ENCODE measurements around the gene IGF2BP3. TPM values are rescaled to one million over a fixed set of nuclear protein-coding genes. Genes with fewer than 3 reads are reported as not detected.
"Not testable (repeated sequence)": the region's sequence is repeated elsewhere in the genome, so short reads cannot be mapped to it uniquely, and the experiment has no call there.

IGF2BP3 gene
- total RNA-seq, 5 donors from 2014 or later (not counting 1 experiment from before 2014, with no cell fraction given), result 0.46 to 1.9 (median 0.55) TPM; not detected in 1

DNA sequence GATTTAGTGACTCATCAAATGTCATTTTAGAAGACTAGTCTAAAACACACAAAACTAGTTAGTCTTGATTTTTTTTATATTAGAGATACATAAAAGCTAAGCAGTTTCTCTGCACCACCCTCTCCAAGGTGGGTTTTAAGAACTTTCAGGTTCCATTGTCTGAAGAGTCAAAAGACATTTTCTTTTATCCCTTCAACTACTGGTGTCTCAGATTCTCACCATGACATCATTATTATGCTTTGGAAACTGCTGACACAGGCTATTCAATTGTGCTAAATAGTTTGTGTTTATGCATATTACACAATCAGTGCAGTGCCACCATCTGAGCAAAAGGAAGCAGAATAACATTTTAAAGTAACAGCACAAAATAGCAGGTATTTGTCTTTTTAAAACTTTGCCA, 52.2 kb downstream of the IGF2BP3 start:
- no peak for ATAC-seq (replicated peaks in 1 of 4)
- peaks cover 1 to 8% (median 2%) of the 10 kb centered on the region in 3 donors for H3K4me1 Mint-ChIP-seq
- Histone ChIP-seq H3K36me3 (ENCODE audit: control insufficient read depth in 2 of 2, extremely low read depth in 1 of 2, insufficient read depth in 1 of 2, low read length in 1 of 2) (peaks cover 0 to 8% of the 10 kb centered on the region in 2 donors), H3K4me1 (ENCODE audit: control insufficient read depth in 1 of 2, extremely low read depth in 1 of 2, insufficient read depth in 2 of 2, low read length in 2 of 2) (peaks cover 0 to 10% of the 10 kb centered on the region in 2 experiments), H3K4me3 (ENCODE audit: control insufficient read depth in 1 of 2, extremely low read depth in 1 of 2, low read length in 1 of 2) (no peak overlapping the region), H3K9me3 (no peaks in the 10 kb centered on the region), H3K27ac (ENCODE audit: low read length) (no peak overlapping the region), H3K27me3 (replicated peaks in 1 of 2; ENCODE audit: control insufficient read depth in 2 of 2, extremely low read depth in 1 of 2, insufficient read depth in 2 of 2, low read length in 1 of 2) (peaks cover 0 to 5% of the 10 kb centered on the region in 2 experiments)
- H3K4me3 Mint-ChIP-seq, result no peak overlapping the region
- ChIA-PET CTCF (no interaction called here), POLR2A (no interaction called here)
- peaks cover 3 to 9% of the 10 kb centered on the region in 2 donors for H3K27me3 Mint-ChIP-seq
- no peaks in the 10 kb centered on the region for H3K9me3 Mint-ChIP-seq
- no peak for DNase-seq
- no peak overlapping the region for H3K27ac Mint-ChIP-seq
- H3K36me3 Mint-ChIP-seq, result no peaks in the 10 kb centered on the region

DNA sequence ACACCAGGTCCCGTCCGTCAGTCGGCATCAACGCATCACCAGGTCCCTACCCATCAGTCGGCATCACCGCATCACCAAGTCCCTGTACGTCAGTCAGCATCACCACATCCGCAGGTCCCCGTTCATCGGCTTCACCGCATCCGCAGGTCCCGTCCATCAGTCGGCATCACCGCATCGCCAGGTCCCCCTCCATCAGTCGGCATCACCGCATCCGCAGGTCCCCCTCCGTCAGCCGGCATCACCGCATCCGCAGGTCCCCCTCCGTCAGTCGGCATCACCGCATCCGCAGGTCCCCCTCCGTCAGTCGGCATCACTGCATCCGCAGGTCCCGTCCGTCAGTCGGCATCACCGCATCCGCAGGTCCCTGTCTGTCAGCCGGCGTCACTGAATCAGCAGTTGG, 55.1 kb downstream of the IGF2BP3 start:
- Mint-ChIP-seq H3K9me3 (no peaks in the 10 kb centered on the region), H3K4me3 (no peak overlapping the region), H3K36me3 (no peaks in the 10 kb centered on the region), H3K27ac (no peak overlapping the region), H3K4me1 (peaks cover 0 to 3% (median 0%) of the 10 kb centered on the region in 3 donors), H3K27me3 (peaks cover 3 to 7% of the 10 kb centered on the region in 2 donors)
- H3K36me3 ChIP-seq (ENCODE audit: control insufficient read depth in 2 of 2, extremely low read depth in 1 of 2, insufficient read depth in 1 of 2, low read length in 1 of 2), result peaks cover 0 to 8% of the 10 kb centered on the region in 2 donors
- H3K27me3 ChIP-seq (replicated peaks in 1 of 2; ENCODE audit: control insufficient read depth in 2 of 2, extremely low read depth in 1 of 2, insufficient read depth in 2 of 2, low read length in 1 of 2), result peaks cover 0 to 3% of the 10 kb centered on the region in 2 experiments
- 96% methylated on average over 37 of the region's 37 CpGs for WGBS (ENCODE audit: insufficient coverage)
- H3K4me3 ChIP-seq (ENCODE audit: control insufficient read depth in 1 of 2, extremely low read depth in 1 of 2, low read length in 1 of 2), result no peak overlapping the region
- CTCF ChIA-PET, result no interaction called here
- H3K4me1 ChIP-seq (ENCODE audit: control insufficient read depth in 1 of 2, extremely low read depth in 1 of 2, insufficient read depth in 2 of 2, low read length in 2 of 2), result peaks cover 0 to 2% of the 10 kb centered on the region in 2 experiments
- H3K27ac ChIP-seq (ENCODE audit: low read length), result no peak overlapping the region
- H3K9me3 ChIP-seq, result no peaks in the 10 kb centered on the region
- POLR2A ChIA-PET, result no interaction called here
- peak in 1 of 35 experiments; percentile 4 for DNase-seq
- no peak for ATAC-seq (replicated peaks in 1 of 4)

DNA sequence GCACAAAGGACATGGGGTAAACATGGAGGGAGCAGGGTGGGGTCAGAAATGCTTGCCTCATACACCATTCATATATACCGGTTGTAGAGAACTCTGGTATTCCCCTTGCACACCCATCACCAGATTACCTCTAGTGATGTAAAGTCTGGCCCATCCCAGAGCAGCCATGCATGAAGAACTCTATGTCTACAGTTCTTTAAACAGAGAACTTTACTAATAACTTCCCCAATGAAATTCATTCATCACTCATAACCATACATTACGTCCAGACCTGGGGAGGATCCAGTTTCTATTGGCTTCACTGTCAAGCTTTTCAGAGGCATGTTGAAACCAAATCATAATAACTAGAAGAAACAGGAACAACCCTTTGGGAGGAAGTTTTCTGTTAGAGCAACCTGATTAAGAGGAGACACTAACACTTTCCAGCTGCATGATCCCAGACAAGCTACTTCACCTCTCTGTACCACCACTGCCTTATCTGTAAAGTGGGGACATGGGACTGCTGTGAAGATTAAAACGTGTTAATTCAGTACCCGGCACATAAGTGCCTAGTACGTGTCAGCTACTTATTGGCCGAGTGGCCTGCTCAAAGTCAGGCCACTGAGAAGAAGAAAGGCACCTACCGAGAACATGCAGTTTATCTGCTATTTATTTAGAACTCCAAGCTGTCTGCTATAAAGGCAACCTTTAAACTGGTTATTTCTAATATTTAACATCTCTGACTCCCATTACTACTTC, 59.7 kb downstream of the IGF2BP3 start:
- H3K9me3 Mint-ChIP-seq, result no peaks in the 10 kb centered on the region
- ChIA-PET POLR2A (no interaction called here), CTCF (no interaction called here)
- DNase-seq (peak in 1 of 35 experiments; percentile 8), ATAC-seq (replicated peaks in 1 of 4) (no peak)
- Histone ChIP-seq H3K4me3 (ENCODE audit: control insufficient read depth in 1 of 2, extremely low read depth in 1 of 2, low read length in 1 of 2) (no peak overlapping the region), H3K9me3 (no peaks in the 10 kb centered on the region), H3K4me1 (ENCODE audit: control insufficient read depth in 1 of 2, extremely low read depth in 1 of 2, insufficient read depth in 2 of 2, low read length in 2 of 2) (no peaks in the 10 kb centered on the region), H3K27me3 (replicated peaks in 1 of 2; ENCODE audit: control insufficient read depth in 2 of 2, extremely low read depth in 1 of 2, insufficient read depth in 2 of 2, low read length in 1 of 2) (peaks cover 0 to 3% of the 10 kb centered on the region in 2 experiments), H3K27ac (ENCODE audit: low read length) (no peak overlapping the region), H3K36me3 (ENCODE audit: control insufficient read depth in 2 of 2, extremely low read depth in 1 of 2, insufficient read depth in 1 of 2, low read length in 1 of 2) (peaks cover 0 to 8% of the 10 kb centered on the region in 2 donors)
- H3K36me3 Mint-ChIP-seq, result no peaks in the 10 kb centered on the region
- 64% methylated on average over 5 of the region's 7 CpGs for WGBS (ENCODE audit: insufficient coverage)
- H3K27me3 Mint-ChIP-seq, result peaks cover 3 to 10% of the 10 kb centered on the region in 2 donors
- H3K27ac Mint-ChIP-seq, result no peak overlapping the region
- no peaks in the 10 kb centered on the region for H3K4me1 Mint-ChIP-seq
- no peak overlapping the region for H3K4me3 Mint-ChIP-seq

DNA sequence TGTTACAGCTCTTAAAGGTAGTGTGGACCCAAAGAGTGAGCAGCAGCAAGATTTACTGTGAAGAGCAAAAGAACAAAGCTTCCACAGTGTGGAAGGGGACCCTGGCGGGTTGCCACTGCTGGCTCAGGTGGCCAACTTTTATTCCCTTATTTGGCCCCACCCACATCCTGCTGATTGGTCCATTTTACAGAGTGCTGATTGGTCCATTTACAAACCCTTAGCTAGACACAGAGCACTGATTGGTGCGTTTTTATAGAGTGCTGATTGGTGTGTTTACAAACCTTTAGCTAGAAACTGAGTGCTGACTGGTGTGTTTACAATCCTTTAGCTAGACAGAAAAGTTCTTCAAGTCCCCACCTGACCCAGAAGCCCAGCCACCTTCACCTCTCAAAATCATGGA, 63.7 kb downstream of the IGF2BP3 start:
- no CpG with 5 or more reads among the region's 2 CpGs for WGBS (ENCODE audit: insufficient coverage)
- H3K27ac ChIP-seq (ENCODE audit: low read length); POLR2A ChIA-PET; H3K4me1 ChIP-seq (ENCODE audit: control insufficient read depth in 1 of 2, extremely low read depth in 1 of 2, insufficient read depth in 2 of 2, low read length in 2 of 2); H3K36me3 Mint-ChIP-seq; H3K4me1 Mint-ChIP-seq; H3K9me3 Mint-ChIP-seq; H3K4me3 Mint-ChIP-seq; H3K27ac Mint-ChIP-seq; H3K27me3 ChIP-seq (replicated peaks in 1 of 2; ENCODE audit: control insufficient read depth in 2 of 2, extremely low read depth in 1 of 2, insufficient read depth in 2 of 2, low read length in 1 of 2); H3K36me3 ChIP-seq (ENCODE audit: control insufficient read depth in 2 of 2, extremely low read depth in 1 of 2, insufficient read depth in 1 of 2, low read length in 1 of 2); H3K4me3 ChIP-seq (ENCODE audit: control insufficient read depth in 1 of 2, extremely low read depth in 1 of 2, low read length in 1 of 2); H3K27me3 Mint-ChIP-seq; ATAC-seq (replicated peaks in 1 of 4); DNase-seq; H3K9me3 ChIP-seq: not testable (repeated sequence)
- CTCF ChIA-PET, result interaction anchor here (0.6 to 0.7 kb wide), 3 partner anchors 11 to 1485 kb away, joined by 3 to 6 read pairs (median 3); no protein-coding TSS in a partner anchor

DNA sequence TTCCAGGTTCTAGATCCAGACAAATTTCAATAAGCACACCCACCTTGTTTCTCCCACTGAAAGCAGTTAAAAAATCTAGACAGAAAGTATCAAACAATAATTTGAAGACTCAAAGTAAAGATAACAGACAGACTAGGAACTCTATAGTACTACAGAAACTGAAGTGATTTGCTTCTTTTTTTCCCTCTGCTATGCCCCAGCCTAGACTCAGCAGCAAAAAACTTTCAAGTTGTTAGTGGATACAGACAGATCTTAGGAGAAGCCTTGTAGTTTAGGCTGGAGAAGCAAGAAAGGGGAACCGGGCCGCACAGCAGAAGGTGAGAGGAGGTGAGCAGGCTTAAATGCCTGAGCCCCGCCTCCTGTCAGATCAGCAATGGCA, 65.1 kb downstream of the IGF2BP3 start:
- ChIA-PET POLR2A (no interaction called here), CTCF (no interaction called here)
- peaks cover 0 to 2% of the 10 kb centered on the region in 2 experiments for H3K4me1 ChIP-seq (ENCODE audit: control insufficient read depth in 1 of 2, extremely low read depth in 1 of 2, insufficient read depth in 2 of 2, low read length in 2 of 2)
- H3K27me3 Mint-ChIP-seq, result peaks cover 4 to 6% of the 10 kb centered on the region in 2 donors
- no peak for ATAC-seq (replicated peaks in 1 of 4)
- DNase-seq, result no peak
- no peaks in the 10 kb centered on the region for H3K9me3 ChIP-seq
- H3K36me3 ChIP-seq (ENCODE audit: control insufficient read depth in 2 of 2, extremely low read depth in 1 of 2, insufficient read depth in 1 of 2, low read length in 1 of 2), result peaks cover 0 to 5% of the 10 kb centered on the region in 2 donors
- H3K4me3 Mint-ChIP-seq, result no peak overlapping the region
- no peak overlapping the region for H3K27ac ChIP-seq (ENCODE audit: low read length)
- 100% methylated on average over 2 of the region's 3 CpGs for WGBS (ENCODE audit: insufficient coverage)
- no peaks in the 10 kb centered on the region for H3K9me3 Mint-ChIP-seq
- no peak overlapping the region for H3K4me3 ChIP-seq (ENCODE audit: control insufficient read depth in 1 of 2, extremely low read depth in 1 of 2, low read length in 1 of 2)
- H3K27me3 ChIP-seq (replicated peaks in 1 of 2; ENCODE audit: control insufficient read depth in 2 of 2, extremely low read depth in 1 of 2, insufficient read depth in 2 of 2, low read length in 1 of 2), result peaks cover 0 to 12% of the 10 kb centered on the region in 2 experiments
- H3K4me1 Mint-ChIP-seq, result no peaks in the 10 kb centered on the region
- no peaks in the 10 kb centered on the region for H3K36me3 Mint-ChIP-seq
- no peak overlapping the region for H3K27ac Mint-ChIP-seq

DNA sequence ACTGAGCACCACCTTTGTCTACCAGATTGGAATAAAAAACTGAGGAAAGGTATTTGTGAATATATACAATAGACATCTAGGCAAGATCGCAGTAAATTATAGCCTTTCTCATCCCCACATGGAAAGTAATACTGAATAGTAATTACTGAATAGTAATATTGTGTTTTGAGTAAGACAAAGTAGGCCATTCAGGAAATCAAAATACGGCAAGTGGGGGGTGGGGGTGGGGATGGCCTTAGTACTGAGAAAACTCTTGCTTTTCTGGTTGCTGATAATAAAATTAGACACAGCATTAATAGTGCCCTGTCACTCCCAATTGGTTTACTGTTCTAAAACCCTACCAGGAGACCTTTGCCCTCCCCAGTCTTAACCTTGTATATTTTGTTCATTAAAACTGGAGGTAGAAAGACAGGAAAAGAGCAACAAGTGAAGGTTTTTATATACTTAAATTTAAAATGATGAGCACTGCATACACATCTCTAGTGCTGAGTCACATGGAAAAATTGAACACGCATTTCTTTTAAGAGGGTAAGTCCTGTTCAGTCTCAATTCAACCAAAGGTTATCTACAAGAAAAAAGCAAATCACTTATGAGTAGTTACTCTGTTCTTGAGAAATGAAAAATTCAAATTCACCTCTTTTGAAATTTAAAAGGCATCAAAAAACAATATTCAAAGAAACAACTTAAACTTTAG, 65.6 kb downstream of the IGF2BP3 start:
- H3K27me3 Mint-ChIP-seq, result peaks cover 4 to 6% of the 10 kb centered on the region in 2 donors
- POLR2A ChIA-PET, result no interaction called here
- Histone ChIP-seq H3K27me3 (replicated peaks in 1 of 2; ENCODE audit: control insufficient read depth in 2 of 2, extremely low read depth in 1 of 2, insufficient read depth in 2 of 2, low read length in 1 of 2) (peaks cover 0 to 12% of the 10 kb centered on the region in 2 experiments), H3K27ac (ENCODE audit: low read length) (no peak overlapping the region), H3K4me1 (ENCODE audit: control insufficient read depth in 1 of 2, extremely low read depth in 1 of 2, insufficient read depth in 2 of 2, low read length in 2 of 2) (peaks cover 0 to 2% of the 10 kb centered on the region in 2 experiments), H3K36me3 (ENCODE audit: control insufficient read depth in 2 of 2, extremely low read depth in 1 of 2, insufficient read depth in 1 of 2, low read length in 1 of 2) (peaks cover 0 to 5% of the 10 kb centered on the region in 2 donors), H3K9me3 (no peaks in the 10 kb centered on the region), H3K4me3 (ENCODE audit: control insufficient read depth in 1 of 2, extremely low read depth in 1 of 2, low read length in 1 of 2) (no peak overlapping the region)
- no peaks in the 10 kb centered on the region for H3K4me1 Mint-ChIP-seq
- ATAC-seq (replicated peaks in 1 of 4), result no peak
- no peaks in the 10 kb centered on the region for H3K9me3 Mint-ChIP-seq
- WGBS (ENCODE audit: insufficient coverage), result no CpG with 5 or more reads among the region's 3 CpGs
- H3K4me3 Mint-ChIP-seq, result no peak overlapping the region
- CTCF ChIA-PET, result no interaction called here
- no peak overlapping the region for H3K27ac Mint-ChIP-seq
- H3K36me3 Mint-ChIP-seq, result no peaks in the 10 kb centered on the region
- no peak for DNase-seq

All from T-cell (primary cell).